Hematopoietic multipotent progenitor cell treated with erythropoietin and hydrocortisone succinate and interleukin-3 and kit ligand, for 15 days (in vitro differentiated cells): Measurements from ENCODE around the gene NHSL2.
A peak's percentile ranks its signal among the peaks of the same experiment; 100 is the strongest.

ENCODE experiments used
- DNase-seq: peaks from one replicate; pipeline ENCODE4 v3.0.0-alpha.2; 2015; ENCODE audit warnings: low spot score

The NHSL2 gene

DNA sequence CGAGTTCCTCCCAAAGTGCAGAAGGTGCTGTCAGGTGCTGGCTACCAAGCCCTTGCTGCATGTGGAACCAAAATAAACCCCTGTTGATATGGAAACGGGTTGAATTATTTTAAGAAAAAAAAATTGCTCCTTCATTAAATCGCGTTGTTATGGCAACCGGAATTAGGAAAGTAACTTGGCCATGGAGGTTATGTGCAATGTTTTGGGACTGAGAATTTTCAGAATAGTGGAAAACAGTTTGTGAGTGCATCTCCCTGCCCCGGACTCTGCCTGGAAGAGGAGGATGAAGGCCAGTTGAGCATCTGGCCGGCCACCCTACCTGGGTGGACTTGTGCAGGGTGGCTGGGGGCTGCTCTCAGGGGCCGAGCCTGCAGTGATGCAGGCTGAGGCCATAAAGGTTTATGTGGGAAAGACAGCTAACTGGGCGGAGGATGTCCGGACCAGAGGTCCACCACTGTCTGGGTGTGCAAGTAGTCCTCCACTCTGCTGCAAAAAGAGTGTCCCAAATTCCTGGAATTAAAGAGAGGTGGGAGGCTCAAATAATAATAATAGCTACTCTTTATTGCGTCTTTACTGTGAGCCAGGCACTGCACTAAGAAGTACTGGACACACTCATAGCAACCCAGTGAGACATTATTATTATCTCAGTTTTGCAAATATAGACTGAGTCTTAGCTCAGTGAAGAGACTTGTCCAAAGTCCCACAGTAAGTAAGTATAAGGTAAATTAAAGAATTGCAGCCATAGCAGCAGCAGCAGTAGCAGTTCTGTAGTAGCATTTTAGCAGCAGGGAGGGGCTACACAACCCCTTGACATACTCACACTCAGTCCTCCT lies 200.4 kb downstream of the NHSL2 start:
- no peak for DNase-seq

DNA sequence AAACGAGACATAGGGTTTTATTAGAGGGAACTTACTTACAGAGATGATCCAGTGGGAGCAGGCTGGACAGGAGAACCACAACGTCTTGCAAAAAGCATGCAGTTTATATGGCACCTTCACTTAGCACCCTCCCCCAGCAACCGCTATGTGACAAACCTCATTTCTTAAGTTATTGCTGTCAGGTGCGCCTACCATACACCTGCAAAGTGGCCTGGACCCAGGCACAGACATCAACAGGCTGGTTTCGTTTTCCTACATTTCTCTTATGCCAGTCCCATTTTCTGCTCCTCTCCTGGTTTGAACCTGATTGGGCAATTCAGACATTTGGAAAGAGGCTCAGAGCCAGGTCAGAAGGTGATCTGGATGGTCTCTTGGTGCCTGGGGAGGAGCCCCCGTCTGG lies 202.8 kb downstream of the NHSL2 start:
- no peak for DNase-seq

DNA sequence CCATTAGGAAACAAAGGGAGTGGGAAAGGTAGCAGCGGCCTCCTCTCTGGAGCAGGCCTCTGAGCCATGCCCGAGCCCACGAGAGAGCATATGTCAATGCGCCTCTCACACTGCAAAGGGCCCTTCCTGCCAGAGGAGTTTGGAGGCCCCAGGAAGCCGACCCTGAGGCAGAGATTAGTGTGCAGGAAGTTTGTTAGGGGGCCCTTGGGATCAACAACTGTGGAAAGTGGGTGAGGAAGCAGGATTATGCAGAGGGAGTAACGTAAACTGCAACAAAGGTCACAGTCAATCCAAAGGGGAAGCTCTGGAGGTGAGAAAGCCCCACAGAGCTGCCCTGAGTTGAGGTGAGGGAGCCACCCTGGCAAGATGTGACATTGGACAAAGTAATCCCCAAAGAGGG lies 203.7 kb downstream of the NHSL2 start:
- DNase-seq = no peak

DNA sequence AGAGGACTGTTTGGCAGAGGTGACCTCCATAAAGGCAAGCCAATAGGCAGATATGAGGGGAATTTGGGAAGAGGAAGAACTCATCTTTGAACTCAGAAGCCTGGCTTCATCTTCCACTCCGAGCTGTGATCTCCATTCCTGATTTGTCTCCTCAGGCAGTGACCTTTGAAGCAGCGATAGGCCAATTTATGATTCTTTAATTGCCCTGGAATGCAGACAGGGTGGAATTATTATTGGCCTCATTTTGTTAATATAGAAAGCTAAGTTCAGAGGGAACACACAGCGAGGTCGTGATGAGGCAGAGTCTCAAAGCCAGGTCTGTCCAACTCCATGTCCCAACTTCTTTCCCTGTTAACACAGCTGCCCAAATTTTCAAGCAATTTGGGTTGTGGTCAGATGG lies 204.2 kb downstream of the NHSL2 start:
- DNase-seq = no peak

DNA sequence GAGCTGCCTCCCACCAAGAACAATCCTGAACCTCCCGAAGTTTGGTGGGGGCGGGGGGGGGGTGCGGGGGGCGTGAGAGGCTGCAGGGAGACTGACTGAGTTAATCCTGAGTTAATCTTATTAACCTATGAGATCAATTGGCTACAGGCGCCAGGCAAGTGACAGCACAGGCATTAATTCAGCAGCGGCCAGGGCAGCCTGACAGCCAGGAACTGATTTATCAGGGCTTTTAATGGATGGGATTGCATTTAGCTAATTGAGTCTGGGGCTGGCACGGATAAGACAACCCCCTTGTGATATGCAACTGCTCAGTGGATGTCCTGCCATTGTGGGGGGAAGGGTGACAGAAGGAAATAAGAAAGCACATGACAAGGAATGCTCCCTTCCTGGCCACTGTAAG lies 204.7 kb downstream of the NHSL2 start:
- DNase-seq = no peak

DNA sequence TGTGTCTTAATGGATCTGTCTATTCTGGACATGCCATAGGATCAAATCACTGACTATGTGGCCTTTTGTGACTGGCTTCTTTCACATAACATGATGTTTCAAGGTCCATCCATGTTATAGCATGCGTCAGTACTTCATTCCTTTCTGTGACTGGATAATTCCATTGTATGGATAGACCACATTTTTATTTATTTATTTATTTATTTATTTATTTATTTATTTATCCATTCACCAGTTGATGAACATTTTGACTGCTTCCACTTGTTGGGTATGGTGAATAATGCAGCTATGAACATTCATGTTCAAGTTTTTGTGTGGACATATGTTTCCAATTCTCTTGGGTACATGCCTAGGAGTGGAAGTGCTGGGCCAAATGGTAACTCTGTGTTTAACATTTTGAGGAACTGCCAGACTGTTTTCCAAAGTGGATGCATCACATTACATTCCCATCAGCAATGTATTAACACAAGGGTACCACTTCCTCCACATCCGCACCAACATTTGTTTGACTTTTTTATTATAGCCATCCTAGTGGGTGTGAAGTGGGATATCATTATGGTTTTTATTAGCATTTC lies 207.1 kb downstream of the NHSL2 start:
- DNase-seq = no peak

DNA sequence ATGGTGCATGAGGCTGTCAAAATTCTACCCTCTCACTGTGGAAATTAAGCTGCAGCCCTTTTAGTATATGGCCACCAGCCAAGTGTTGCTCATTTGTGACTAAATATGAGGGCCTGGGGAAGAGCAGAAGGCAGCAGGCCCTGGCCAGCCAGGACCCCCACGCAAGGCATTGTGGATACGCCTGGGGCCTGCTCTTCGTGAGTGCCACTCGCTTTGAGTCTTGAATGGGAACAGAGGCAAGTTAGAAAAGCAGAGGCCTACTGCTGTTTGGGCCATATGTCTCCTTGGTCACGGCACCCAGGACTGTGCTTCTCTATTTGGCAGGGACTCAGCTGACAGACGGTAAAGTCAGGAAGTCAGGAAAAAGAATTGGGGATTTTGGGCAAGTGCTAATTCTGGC lies 210.2 kb downstream of the NHSL2 start:
- no peak for DNase-seq

DNA sequence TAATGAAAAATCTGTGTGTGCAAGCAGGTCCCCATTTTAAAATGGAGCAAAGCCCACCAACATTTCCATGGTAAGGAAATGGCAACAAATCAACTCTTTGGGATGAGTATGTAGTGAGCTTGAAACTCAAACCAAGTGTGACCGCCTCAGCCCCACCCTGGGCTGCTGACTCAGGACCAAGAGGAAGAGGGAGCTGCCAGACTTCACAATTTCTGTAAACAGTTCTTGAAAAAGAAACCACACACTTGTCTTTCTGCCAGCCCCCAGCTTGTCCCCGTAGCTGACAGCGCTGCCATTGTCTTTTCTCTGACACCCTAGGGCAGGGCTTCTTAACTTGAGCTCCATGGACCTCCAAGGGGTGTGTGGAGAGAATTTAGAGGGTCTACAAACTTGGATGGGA lies 210.7 kb downstream of the NHSL2 start:
- no peak for DNase-seq

DNA sequence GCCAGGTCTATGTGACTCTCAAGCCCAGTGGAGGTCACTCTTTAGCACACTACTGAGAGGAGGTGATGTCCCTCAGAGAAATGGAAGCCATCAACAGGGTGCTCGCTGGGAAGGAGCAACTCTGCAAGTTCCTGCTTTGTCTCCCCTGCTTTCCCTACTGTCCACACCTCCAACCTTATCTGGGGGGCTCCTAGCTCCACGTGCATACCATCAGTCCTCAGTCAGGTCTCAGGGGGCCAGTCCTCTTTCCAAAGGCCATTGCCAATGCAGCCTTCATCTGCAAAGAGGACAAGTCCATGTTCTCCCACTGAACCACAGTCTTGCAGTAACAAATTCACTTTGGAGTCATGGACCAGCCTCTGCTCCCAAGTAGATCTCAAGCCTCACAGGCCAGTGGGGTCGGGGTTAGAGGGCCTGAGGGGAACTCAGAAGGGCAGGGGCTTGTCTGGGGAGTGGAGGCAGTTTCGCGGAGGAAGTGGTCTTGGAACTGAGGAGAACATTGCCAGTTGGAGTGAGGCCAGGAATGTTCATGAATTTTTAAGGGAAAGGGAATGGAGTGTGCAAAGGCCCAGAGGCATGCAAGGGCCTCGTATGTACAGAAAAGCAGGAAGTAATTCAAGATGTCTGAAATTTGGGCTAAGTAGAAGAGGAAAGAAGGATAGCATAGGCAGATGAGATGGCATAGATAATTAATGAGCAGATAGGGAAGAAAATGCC lies 212.1 kb downstream of the NHSL2 start:
- no peak for DNase-seq

DNA sequence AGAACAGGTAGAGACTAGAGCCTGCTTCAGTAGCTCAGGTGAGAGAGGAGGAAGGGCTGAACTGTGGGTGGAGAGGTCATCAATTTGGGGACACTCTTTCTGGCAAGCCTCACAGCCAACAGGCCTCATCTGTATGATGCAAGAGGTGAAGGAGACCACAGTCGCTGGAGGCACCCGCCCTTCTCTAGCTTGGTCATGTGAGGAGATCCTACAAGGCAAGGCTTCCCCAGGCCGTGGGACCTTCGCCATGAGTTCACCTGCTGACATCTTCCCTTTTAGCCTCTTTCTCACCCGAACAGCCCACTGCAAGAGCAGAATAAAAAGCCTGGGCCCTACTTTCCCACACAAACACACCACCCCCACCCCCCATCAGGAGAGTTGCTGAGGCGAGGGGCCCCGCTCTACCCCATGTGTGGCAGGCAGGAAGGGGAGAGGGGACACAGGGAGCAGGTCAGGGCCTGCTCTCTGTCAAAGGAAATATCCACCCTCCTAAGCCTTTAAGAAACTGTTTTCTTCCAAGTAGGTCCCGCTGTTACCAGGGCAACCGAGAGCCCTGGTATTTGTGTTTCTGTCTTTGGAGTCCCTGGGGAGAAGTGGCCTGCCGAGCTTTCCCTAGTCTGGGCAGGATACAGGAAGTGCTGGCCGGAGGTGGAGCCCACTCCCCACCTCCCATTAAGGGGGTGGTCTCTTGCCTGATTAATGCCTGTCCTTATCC lies 213.0 kb downstream of the NHSL2 start:
- DNase-seq = no peak

DNA sequence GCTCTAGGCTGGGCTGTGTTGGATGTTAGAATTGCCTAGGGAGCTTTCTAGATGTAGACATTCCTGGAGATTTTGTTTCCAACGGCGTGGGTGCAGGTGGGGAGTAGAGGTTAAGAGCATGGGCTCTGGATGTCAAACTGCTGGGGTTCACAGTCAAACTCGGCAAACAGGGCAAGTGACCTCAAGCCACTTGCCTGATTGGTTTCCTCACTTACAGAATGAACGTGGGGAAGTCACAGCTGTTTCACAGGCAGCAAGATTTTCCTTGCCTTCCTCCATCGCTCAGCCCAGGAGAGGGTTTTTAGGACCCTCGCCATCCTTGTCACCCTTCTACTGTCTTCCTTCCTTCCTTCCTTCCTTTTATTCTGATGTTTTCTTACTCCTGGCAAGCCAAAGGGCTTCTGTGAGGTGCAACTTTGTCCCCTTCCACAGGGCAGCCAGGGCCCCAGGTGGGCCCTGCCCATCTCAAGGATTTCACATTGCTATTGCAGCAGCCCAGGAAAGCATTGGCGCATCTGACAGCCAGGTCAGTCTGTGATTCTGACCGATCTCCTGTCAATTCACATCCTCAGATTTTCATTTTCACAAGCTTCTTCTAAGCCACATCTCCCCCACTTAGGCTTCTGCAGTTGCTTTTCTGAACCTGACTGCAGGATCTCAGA lies 214.0 kb downstream of the NHSL2 start:
- DNase-seq = no peak

DNA sequence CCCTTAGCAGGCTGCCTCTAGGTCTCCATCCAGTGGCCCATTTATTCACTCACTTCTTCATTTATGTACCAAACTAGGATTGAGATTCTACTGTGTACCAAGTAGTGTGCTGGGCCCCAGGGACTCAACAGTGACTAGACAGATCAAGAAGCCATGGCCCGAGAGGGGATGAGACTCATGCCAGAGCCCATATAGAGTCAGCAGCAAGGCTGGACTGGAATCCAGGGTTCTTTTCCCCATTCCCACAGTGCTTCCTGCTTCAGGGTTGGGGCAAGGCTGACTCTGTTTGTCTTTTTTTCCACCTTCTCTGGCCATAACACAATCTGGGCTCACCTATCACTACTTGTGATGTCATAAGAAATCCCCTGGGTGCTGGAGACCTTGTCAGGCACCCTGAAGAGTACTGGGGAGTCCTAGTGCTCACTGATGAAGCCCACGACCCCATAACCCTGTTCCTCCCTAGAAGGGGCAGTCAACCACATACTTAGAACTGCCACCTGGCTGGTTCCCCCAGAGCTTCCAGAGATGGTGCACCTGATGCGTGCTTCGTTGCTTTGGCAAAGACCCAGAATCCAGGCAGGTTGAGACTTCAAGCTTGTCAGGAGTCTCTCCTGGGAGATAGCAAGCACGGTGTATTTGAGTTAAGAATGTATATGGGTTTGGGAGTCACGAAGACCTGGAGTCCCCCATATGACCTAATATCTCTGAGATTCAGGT lies 214.8 kb downstream of the NHSL2 start:
- DNase-seq = no peak

DNA sequence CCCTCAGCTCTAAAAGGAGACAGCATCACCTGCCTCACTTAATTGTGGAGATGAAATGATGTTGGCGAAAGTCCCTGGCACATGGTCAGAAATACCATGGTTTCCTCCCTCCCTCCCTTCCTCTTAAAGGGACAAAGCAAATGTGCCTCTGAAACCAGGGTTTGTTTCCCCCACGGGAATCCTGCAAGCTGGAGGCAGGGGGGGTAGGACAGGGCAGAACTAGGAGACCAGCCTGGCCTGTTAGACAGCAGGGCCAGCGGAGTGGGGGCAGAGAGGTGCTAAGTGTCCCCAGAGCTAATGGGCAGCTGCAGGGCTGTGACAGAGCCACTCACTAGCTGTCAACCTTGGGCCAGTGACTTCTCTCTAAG lies 215.4 kb downstream of the NHSL2 start:
- DNase-seq = no peak

DNA sequence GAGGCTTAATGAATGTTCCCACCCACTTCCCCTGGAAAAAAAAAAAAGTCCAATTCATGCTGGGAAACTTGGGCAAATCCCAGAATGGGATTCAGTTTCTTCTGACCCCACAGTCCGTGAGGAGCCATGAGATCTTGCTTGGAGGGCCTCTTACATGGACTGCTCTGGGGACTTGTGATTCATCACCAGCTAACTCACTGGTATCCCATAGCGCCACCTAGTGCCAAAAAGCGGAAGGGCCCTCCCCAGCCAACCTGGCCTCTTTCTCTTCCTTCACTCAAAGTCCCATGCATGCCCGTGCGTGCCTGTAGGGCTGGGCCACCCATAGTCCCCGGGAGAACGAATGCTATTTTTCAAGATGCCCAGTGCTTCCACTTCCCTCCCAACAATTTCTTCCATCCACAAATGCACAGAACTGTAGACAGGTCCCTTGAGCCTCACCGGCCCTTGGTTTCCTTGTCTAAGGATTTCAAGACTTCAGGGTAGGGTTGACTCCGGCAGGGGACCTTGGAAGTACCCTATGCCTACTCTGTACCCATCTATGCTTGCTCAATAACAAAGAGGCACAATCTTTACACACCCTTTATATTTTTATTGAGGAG lies 216.0 kb downstream of the NHSL2 start:
- DNase-seq = peak; percentile 57

DNA sequence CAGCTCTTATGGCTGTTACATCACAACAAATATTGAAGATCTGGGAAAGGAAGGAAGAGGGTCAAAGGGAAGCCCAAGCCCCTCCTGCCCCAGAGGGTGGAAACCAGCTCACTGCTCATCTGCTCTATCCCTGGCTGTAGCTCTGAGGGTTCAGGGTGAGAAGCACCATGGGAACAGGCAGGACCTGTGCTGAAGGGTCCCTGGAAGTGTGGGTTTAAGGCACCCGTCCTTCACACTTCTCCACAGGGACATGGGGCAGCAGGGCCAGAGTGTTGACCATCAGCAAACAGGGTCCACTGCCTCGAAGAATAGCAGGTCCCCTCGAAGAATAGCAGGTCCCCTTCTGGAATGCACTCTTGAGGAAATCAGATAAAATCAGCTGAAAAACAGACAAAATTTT lies 216.7 kb downstream of the NHSL2 start:
- no peak for DNase-seq

DNA sequence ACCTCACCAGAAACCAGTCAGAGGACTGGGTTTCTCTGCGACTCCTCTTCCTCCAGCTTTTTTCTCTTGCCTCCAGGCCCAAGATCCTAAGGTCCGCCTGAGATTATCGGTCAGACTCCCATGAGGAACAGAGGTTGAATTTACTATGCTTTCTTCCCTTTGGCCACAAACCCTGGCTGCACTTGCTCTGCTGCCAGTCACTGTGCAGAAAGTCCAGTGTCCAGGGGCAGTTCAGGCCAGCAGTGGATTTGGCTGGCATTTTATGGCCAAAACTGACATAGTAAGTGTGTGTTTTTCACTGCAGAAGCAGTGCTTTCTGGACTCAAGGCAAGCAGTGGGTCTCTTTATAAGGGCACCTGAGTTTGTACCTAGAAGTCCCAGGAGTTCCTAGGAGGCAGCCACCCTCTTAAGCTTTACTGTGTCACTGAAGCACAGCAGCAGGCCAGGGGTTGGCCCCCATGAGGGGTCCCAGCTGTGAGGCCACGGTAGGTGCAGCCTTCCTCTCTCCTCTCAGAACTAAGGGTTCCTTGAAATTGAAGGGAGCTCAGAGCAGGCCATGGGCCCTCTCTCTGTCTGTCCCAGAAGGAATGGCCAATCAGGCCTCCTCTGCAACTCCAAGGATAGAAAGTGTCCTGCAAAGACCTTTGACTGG lies 217.7 kb downstream of the NHSL2 start:
- DNase-seq = no peak

DNA sequence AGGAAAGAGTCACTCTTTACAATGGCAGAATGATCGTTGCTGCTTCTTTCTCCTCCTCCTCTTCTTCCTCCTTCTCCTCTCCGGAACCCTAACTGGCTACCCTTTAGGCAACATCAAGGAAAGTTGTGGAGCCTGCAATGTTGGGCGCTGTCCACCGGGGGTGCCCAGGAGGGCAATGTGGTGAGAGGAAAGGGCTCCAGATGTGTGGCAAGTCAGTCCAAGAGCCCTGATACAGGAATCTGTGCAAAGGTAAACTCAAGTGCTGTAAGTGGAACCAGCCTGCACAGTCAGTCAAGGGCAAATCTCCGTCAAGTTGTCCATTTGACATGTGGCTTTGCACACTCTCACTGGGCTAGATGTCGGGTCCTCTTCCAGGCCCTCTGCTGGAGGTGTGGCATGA lies 218.2 kb downstream of the NHSL2 start:
- DNase-seq = no peak

DNA sequence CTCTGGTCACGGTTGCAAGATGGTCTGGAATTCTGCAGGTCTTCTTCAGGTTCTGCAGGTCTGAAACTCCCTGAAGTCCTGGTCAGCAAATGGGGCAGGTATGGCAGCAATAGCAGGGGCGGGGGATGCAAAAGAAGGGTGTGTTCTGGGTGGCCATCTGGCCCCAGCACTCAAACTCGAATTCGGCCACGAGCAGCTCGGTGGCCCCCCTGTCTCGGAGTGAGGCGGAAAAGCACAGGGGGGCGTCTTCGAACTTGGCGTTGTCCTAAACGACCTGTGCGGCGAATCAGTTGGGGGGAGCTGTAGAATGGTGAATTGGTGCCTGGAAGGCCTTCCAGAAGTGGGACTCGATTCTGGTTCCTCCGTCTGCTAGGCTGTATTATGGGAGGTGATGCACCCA lies 219.0 kb downstream of the NHSL2 start:
- no peak for DNase-seq

DNA sequence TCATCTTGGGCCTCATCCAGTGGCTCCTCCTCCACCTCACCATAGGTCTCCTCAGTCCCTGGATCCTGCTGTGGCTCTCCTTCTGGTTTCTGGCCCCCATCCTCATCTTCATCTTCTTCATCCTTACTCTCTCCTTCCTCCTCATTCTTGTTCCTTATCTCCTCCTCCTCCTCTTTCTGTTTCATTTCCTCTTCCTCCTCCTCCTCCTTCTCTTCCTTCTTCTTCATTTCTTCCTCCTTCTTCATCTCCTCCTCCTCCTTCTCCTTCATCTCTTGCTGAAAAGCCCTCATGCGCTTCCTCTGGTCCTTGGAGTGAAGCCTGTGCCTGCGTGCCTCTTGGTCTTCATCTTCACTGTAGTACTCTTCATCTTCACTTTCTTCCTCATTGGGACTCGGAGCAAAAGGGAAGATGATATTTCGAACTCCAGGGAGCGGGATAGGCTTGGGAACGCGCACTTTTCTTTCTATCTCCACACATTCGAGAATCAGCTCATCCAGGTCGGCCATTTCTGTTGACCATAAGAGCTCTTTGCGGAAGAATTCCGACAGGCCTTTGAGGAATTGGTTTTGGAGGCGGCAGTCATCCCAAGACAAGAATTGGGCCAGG lies 219.6 kb downstream of the NHSL2 start:
- DNase-seq = no peak

DNA sequence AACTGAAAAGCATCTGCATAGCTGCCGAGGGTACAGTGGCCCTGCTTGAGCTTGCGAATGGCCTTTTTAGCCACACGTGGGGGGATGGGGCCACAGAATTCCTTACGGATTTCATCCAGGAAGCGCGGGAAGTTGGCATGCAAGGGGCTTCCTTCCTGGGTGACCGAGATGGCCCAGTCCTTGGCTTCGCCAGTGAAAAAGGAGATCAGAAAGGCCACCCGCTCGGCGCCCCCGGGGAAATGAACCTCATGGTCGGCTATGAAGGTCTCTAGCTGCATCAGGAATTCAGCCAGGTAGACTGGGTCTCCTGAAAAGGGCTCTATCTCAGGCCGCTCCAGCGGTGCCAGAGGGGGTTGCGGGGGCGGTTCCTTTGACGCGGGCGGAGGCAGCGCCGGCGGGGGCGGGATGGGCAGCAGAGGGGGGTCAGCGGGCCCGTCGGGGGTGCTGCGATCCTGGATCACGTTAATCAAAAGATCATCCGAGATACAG lies 220.2 kb downstream of the NHSL2 start:
- no peak for DNase-seq
